Measurements from ENCODE around the gene ATF6.

The ATF6 gene

GRCh38 chr1:161970633-161971032, 204.5 kb downstream of the ATF6 start:
- no peaks in the 10 kb centered on the region for H3K36me3 ChIP-seq (replicated peaks in 1 of 2; ENCODE audit: control insufficient read depth in 2 of 2, insufficient read depth in 2 of 2, low read length in 2 of 2)
- H3K4ac ChIP-seq (ENCODE audit: low read length) = no peak overlapping the region
- no peak overlapping the region for H4K8ac ChIP-seq (ENCODE audit: low read depth, low read length)
- H3K27ac ChIP-seq (replicated peaks; ENCODE audit: low read length) = no peak overlapping the region
- H2BK15ac ChIP-seq (ENCODE audit: low read length) = no peak overlapping the region
- H2BK12ac ChIP-seq (ENCODE audit: low read length) = no peak overlapping the region
- no peaks in the 10 kb centered on the region for H3K79me1 ChIP-seq (ENCODE audit: low read depth, low read length)
- no peak overlapping the region for H2AK5ac ChIP-seq (ENCODE audit: low read depth, low read length)
- H4K91ac ChIP-seq (ENCODE audit: low read depth, low read length, poor library complexity) = no peak overlapping the region
- peaks cover 6 to 13% of the 10 kb centered on the region in 2 donors for H3K4me1 ChIP-seq (ENCODE audit: control insufficient read depth in 2 of 2, insufficient read depth in 1 of 2, low read depth in 1 of 2, low read length in 2 of 2)
- no CpG with 5 or more reads among the region's 3 CpGs for WGBS, 2 donors (ENCODE audit: extremely low coverage in 2 of 2, insufficient read length in 2 of 2, insufficient replicate concordance in 1 of 2)
- no peak overlapping the region for H2BK120ac ChIP-seq (ENCODE audit: low read depth, low read length)
- no peak overlapping the region for H3K4me3 ChIP-seq (ENCODE audit: low read length in 2 of 2)
- H3K4me2 ChIP-seq (ENCODE audit: insufficient read depth, low read length, poor library complexity, severe bottlenecking) = no peak overlapping the region
- no peak overlapping the region for H2AFZ ChIP-seq (ENCODE audit: low read length)
- no peak overlapping the region for H3K9ac ChIP-seq (ENCODE audit: low read depth, low read length, poor library complexity)
- no peak overlapping the region for H3K18ac ChIP-seq (ENCODE audit: low read length)
- H3K23ac ChIP-seq (ENCODE audit: low read depth, low read length, poor library complexity) = no peak overlapping the region
- no peak overlapping the region for H3K14ac ChIP-seq (ENCODE audit: low read length)
- H2BK5ac ChIP-seq (ENCODE audit: low read length) = no peak overlapping the region
- no peaks in the 10 kb centered on the region for H3K27me3 ChIP-seq (ENCODE audit: control insufficient read depth in 3 of 3, insufficient read depth in 3 of 3, low read depth in 1 of 3, low read length in 3 of 3)
- no peak for DNase-seq (ENCODE audit: low spot score)
- no peaks in the 10 kb centered on the region for H3K9me3 ChIP-seq (replicated peaks in 1 of 2; ENCODE audit: control insufficient read depth in 2 of 2, insufficient read depth in 1 of 2, low read depth in 1 of 2, low read length in 2 of 2)

DNA sequence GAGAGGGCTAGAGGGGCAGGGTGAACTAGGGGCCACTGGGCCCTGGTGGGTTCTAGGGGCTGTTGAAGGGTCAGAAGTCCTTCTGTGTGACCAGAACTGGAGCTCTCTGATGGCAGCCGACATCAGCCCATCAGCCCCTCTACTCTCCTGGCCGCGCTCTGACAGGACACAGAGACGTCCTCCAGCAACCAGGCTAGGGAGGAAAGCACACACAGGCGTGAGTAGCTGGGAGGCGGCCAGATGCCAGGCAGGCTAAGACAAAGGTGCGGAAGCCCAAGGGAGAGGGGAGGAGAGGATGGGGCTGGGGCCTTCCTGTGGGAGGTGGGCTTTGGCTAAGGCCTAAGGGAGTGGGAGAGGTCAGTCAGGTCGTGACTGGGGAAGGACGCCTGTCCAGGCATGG, 206.7 kb downstream of the ATF6 start:
- Histone ChIP-seq H3K27me3 (ENCODE audit: control insufficient read depth in 3 of 3, insufficient read depth in 3 of 3, low read depth in 1 of 3, low read length in 3 of 3) (no peaks in the 10 kb centered on the region), H2AK5ac (ENCODE audit: low read depth, low read length) (no peak overlapping the region), H4K8ac (ENCODE audit: low read depth, low read length) (no peak overlapping the region), H3K9ac (ENCODE audit: low read depth, low read length, poor library complexity) (no peak overlapping the region), H3K18ac (ENCODE audit: low read length) (peak overlapping the region; percentile 20), H3K79me1 (ENCODE audit: low read depth, low read length) (no peaks in the 10 kb centered on the region), H3K4me2 (ENCODE audit: insufficient read depth, low read length, poor library complexity, severe bottlenecking) (no peak overlapping the region), H4K91ac (ENCODE audit: low read depth, low read length, poor library complexity) (no peak overlapping the region), H3K23ac (ENCODE audit: low read depth, low read length, poor library complexity) (no peak overlapping the region), H3K9me3 (replicated peaks in 1 of 2; ENCODE audit: control insufficient read depth in 2 of 2, insufficient read depth in 1 of 2, low read depth in 1 of 2, low read length in 2 of 2) (no peaks in the 10 kb centered on the region), H3K4me3 (ENCODE audit: low read length in 2 of 2) (no peak overlapping the region), H3K36me3 (replicated peaks in 1 of 2; ENCODE audit: control insufficient read depth in 2 of 2, insufficient read depth in 2 of 2, low read length in 2 of 2) (no peaks in the 10 kb centered on the region), H2BK15ac (ENCODE audit: low read length) (peak overlapping the region; percentile 32), H2AFZ (ENCODE audit: low read length) (no peak overlapping the region), H3K4me1 (ENCODE audit: control insufficient read depth in 2 of 2, insufficient read depth in 1 of 2, low read depth in 1 of 2, low read length in 2 of 2) (peaks cover 6 to 13% of the 10 kb centered on the region in 2 donors), H2BK120ac (ENCODE audit: low read depth, low read length) (no peak overlapping the region), H2BK12ac (ENCODE audit: low read length) (no peak overlapping the region), H3K4ac (ENCODE audit: low read length) (no peak overlapping the region), H3K14ac (ENCODE audit: low read length) (no peak overlapping the region), H3K27ac (replicated peaks; ENCODE audit: low read length) (no peak overlapping the region), H2BK5ac (ENCODE audit: low read length) (no peak overlapping the region)
- DNase-seq (ENCODE audit: low spot score) = no peak
- no CpG with 5 or more reads among the region's 9 CpGs for WGBS, 2 donors (ENCODE audit: extremely low coverage in 2 of 2, insufficient read length in 2 of 2, insufficient replicate concordance in 1 of 2)

- Histone ChIP-seq H2BK15ac (ENCODE audit: low read length) (no peak overlapping the region), H3K79me1 (ENCODE audit: low read depth, low read length) (no peaks in the 10 kb centered on the region), H3K9me3 (replicated peaks in 1 of 2; ENCODE audit: control insufficient read depth in 2 of 2, insufficient read depth in 1 of 2, low read depth in 1 of 2, low read length in 2 of 2) (peaks cover 0 to 3% of the 10 kb centered on the region in 2 donors), H3K18ac (ENCODE audit: low read length) (no peak overlapping the region), H2BK5ac (ENCODE audit: low read length) (no peak overlapping the region), H3K9ac (ENCODE audit: low read depth, low read length, poor library complexity) (no peak overlapping the region), H4K91ac (ENCODE audit: low read depth, low read length, poor library complexity) (no peak overlapping the region), H3K23ac (ENCODE audit: low read depth, low read length, poor library complexity) (no peak overlapping the region), H3K14ac (ENCODE audit: low read length) (no peak overlapping the region), H3K27ac (replicated peaks; ENCODE audit: low read length) (no peak overlapping the region), H2AFZ (ENCODE audit: low read length) (peak overlapping the region; percentile 30), H3K4me2 (ENCODE audit: insufficient read depth, low read length, poor library complexity, severe bottlenecking) (no peak overlapping the region), H2BK120ac (ENCODE audit: low read depth, low read length) (no peak overlapping the region), H3K4me1 (ENCODE audit: control insufficient read depth in 2 of 2, insufficient read depth in 1 of 2, low read depth in 1 of 2, low read length in 2 of 2) (peaks cover 6 to 13% of the 10 kb centered on the region in 2 donors), H3K4ac (ENCODE audit: low read length) (no peak overlapping the region), H3K36me3 (replicated peaks in 1 of 2; ENCODE audit: control insufficient read depth in 2 of 2, insufficient read depth in 2 of 2, low read length in 2 of 2) (no peaks in the 10 kb centered on the region), H4K8ac (ENCODE audit: low read depth, low read length) (no peak overlapping the region), H2BK12ac (ENCODE audit: low read length) (no peak overlapping the region), H3K4me3 (ENCODE audit: low read length in 2 of 2) (no peak overlapping the region), H3K27me3 (ENCODE audit: control insufficient read depth in 3 of 3, insufficient read depth in 3 of 3, low read depth in 1 of 3, low read length in 3 of 3) (no peaks in the 10 kb centered on the region), H2AK5ac (ENCODE audit: low read depth, low read length) (no peak overlapping the region)
- no CpG with 5 or more reads among the region's 9 CpGs for WGBS, 2 donors (ENCODE audit: extremely low coverage in 2 of 2, insufficient read length in 2 of 2, insufficient replicate concordance in 1 of 2)
- DNase-seq (ENCODE audit: low spot score) = no peak
These were observed 208.1 kb downstream of the ATF6 start for GRCh38 chr1:161973924-161974845.

GRCh38 chr1:161978011-161978790, 212.1 kb downstream of the ATF6 start:
- H2AK5ac ChIP-seq (ENCODE audit: low read depth, low read length) = no peak overlapping the region
- H3K27me3 ChIP-seq (ENCODE audit: control insufficient read depth in 3 of 3, insufficient read depth in 3 of 3, low read depth in 1 of 3, low read length in 3 of 3) = no peaks in the 10 kb centered on the region
- H3K4me1 ChIP-seq (ENCODE audit: control insufficient read depth in 2 of 2, insufficient read depth in 1 of 2, low read depth in 1 of 2, low read length in 2 of 2) = peaks cover 5 to 6% of the 10 kb centered on the region in 2 donors
- no peak overlapping the region for H3K18ac ChIP-seq (ENCODE audit: low read length)
- H4K91ac ChIP-seq (ENCODE audit: low read depth, low read length, poor library complexity) = no peak overlapping the region
- no peak overlapping the region for H2AFZ ChIP-seq (ENCODE audit: low read length)
- H3K4me2 ChIP-seq (ENCODE audit: insufficient read depth, low read length, poor library complexity, severe bottlenecking) = no peak overlapping the region
- H3K23ac ChIP-seq (ENCODE audit: low read depth, low read length, poor library complexity) = no peak overlapping the region
- no peak overlapping the region for H2BK12ac ChIP-seq (ENCODE audit: low read length)
- no peaks in the 10 kb centered on the region for H3K79me1 ChIP-seq (ENCODE audit: low read depth, low read length)
- WGBS, 2 donors (ENCODE audit: extremely low coverage in 2 of 2, insufficient read length in 2 of 2, insufficient replicate concordance in 1 of 2) = no CpG with 5 or more reads among the region's 31 CpGs
- peaks cover 0 to 3% of the 10 kb centered on the region in 2 donors for H3K9me3 ChIP-seq (replicated peaks in 1 of 2; ENCODE audit: control insufficient read depth in 2 of 2, insufficient read depth in 1 of 2, low read depth in 1 of 2, low read length in 2 of 2)
- no peaks in the 10 kb centered on the region for H3K36me3 ChIP-seq (replicated peaks in 1 of 2; ENCODE audit: control insufficient read depth in 2 of 2, insufficient read depth in 2 of 2, low read length in 2 of 2)
- H3K4ac ChIP-seq (ENCODE audit: low read length) = no peak overlapping the region
- H3K14ac ChIP-seq (ENCODE audit: low read length) = no peak overlapping the region
- no peak overlapping the region for H3K27ac ChIP-seq (replicated peaks; ENCODE audit: low read length)
- no peak overlapping the region for H3K9ac ChIP-seq (ENCODE audit: low read depth, low read length, poor library complexity)
- H2BK15ac ChIP-seq (ENCODE audit: low read length) = no peak overlapping the region
- H2BK5ac ChIP-seq (ENCODE audit: low read length) = no peak overlapping the region
- H2BK120ac ChIP-seq (ENCODE audit: low read depth, low read length) = no peak overlapping the region
- no peak for DNase-seq (ENCODE audit: low spot score)
- H3K4me3 ChIP-seq (ENCODE audit: low read length in 2 of 2) = no peak overlapping the region
- H4K8ac ChIP-seq (ENCODE audit: low read depth, low read length) = no peak overlapping the region

Data from neuronal stem cell (in vitro differentiated cells).